ENCODE measurements around the gene NUDT13.
"Not testable (repeated sequence)": the region's sequence is repeated elsewhere in the genome, so short reads cannot be mapped to it uniquely, and the experiment has no call there.

Gene NUDT13

DNA sequence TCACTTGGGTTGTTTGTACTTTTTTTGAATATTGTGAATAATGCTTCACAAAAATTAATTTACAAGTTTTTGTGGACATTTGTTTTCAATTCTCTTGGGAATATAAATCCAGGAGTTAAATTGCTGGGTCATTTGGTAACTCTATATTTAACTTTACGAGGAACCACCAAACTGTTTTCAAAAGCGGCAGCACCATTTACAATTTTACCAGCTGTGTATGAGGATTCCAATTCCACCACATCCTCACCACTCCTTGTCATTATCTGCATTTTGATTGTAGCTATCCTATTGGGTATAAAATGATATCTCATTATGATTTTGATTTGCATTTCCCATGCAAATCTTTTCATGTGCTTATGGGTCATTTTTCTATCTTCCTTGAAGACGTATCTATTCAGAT, 4.0 kb upstream of the NUDT13 start:
- no peak for FAIRE-seq

DNA sequence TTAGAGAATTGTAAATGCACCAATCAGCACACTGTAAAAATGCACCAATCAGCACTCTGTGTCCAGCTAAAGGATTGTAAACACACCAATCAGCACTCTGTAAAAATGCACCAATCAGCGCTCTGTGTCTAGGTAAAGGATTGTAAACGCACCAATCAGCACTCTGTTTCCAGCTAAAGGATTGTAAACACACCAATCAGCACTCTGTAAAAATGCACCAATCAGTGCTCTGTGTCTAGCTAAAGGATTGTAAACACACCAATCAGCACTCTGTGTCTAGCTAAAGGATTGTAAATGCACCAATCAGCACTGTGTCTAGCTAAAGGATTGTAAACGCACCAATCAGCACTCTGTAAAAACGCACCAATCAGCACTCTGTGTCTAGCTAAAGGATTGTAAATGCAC, 1.0 kb upstream of the NUDT13 start:
- FAIRE-seq = not testable (repeated sequence)

DNA sequence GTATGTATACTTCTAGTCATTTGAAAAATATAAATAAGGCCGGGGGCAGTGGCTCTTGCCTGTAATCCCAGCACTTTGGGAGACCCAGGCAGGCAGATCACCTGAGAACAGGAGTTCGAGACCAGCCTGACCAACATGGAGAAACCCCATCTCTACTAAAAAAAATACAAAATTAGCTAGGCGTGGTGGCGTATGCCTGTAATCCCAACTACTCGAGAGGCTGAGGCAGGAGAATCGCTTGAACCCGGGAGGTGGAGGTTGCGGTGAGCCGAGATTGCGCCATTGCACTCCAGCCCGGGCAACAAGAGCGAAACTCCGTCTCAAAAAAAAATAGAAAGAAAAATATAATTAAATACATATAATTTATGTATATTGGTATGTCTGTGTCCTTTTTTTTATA, 1.8 kb downstream of the NUDT13 start:
- not testable (repeated sequence) for FAIRE-seq

DNA sequence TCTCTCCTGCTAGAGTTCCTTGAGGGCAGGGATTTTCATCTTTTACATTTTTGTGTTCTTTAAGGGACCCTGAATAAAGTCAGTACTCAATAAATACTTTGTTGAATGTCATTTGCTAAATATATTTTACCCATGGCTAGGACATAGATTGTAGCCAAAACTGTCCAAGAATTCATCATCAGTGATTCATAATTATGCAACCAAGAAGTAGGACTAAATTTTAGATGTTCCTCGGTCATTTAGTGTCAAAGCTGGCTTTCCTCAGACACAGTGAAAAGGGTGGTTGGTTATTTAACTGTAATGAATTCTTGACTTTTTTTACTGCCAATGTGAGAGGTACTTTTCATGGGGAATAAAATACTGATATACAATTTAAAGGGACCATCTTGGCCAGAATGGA, 3.3 kb downstream of the NUDT13 start:
- FAIRE-seq = no peak

DNA sequence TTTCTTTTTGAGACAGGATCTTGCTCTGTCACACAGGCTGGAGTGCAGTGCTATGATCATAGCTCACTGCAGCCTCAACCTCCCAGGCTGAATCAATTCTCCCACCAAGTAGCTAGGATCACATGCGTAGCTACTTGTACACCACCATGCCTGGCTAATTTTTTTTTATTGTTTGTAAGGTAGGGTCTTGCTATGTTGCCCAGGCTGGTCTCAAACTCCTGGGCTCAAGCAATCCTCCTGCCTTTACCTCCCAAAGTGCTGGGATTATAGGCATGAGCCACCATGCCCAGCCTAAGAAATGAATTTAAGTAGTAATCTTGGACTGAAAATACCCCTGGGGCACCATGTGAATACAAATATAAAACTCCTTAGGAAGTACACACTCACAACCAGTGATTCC, 5.8 kb downstream of the NUDT13 start:
- no peak for FAIRE-seq

DNA sequence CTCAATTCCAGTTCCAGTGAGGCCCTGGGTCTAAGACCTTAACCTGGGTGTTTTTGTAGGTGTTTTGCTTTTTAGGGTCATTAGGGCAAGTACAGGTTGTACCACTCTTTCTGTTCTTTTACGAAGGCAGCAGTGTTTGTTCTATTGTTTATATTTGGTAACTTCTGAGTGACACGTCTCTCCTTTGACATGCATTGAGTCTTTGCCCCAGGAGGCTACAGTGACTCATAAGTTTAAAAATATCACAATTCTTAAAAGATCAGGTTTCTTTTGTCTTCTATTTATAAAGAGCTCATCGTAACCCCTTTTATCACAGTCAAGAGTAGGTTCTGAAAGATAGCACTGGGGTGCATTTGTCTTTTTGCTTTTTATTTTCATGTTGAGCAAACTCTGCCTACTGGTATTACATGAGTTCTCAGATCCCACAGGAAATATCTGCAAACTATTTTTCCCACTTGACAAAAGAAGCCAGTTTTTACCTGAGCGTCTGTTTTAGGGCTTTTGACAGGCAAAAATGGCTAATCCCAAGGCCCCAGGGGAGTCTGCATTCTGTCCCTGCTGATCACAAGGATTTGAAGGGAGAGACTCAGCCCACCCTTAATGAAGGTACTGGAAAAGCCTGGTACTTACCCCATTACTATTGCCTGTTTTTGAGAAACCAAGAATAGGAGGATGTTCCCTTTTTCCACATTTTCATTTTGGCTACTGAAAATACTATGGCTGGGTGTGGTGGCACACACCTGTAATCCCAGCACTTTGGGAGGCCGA, 7.9 kb downstream of the NUDT13 start:
- no peak for FAIRE-seq

DNA sequence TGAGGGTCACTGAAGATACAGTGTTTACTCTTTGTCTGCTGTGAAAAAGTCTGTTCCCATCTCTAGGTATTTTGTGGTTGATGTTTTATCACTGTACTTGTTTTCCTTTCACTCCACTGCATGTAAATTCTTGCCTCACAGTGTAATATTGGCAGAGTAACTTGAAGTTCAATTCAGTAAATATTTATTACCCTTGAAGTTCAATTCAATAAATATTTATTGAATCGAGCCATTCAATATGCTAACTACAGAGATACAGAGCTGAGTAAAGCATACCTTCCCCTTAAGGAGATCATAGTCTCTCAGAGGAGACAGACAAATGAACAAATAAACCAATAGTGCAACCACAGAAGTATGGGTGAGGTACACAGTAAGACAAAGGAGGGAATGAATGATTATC, 9.2 kb downstream of the NUDT13 start:
- no peak for FAIRE-seq

DNA sequence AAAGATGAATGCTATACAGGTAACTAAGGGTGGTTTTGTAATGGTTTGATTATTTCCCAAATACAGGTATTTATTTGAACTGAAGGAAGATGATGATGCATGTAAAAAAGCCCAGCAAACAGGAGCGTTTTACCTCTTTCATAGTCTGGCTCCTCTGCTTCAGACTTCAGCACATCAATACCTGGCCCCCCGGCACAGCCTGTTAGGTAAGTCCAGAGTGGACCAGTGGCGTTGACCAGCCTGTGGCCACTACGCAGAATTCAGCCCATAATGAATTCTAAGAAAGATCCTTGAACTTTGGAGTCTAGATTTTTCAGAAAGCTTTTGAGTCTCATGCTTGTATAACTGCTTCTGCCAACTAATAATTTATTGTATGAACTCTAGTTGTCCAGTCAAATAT, 9.7 kb downstream of the NUDT13 start:
- FAIRE-seq = no peak

DNA sequence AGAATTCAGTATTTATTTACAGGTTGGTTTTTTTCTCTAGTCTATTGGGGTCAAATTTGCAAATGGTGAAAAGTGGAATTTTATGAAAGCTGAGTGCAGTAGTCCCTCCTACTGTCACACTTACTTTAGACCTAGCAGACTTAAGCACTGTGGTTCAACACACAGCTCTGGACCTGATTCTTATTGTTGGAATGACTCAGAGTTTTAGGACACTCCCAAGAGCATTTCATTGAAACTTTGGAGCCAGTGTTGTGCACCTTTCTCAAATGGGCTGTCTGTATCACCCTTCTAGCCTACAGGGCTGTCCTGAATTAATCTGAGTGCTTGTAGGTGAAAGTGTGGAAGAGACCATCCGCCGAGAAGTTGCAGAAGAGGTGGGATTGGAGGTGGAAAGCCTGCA, 16.1 kb downstream of the NUDT13 start:
- FAIRE-seq = no peak

DNA sequence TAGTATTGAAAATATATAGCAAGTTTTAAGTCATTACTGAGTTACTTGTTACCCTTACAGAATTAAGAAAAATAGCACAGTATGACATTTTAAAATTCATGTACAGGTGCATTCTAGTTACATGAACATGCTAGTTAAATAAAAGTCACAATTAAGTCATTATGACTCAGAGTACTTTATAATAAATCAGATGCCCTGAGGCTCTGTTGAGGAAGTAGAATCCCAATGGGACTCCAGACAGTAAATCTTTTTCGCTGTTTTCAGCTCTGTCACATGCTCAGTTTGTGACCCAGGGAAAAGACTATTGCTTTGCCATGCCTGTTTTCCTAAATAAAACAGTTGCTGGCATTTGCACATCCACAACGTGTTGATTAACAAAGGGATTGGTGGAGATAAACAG, 21.0 kb downstream of the NUDT13 start:
- no peak for FAIRE-seq

DNA sequence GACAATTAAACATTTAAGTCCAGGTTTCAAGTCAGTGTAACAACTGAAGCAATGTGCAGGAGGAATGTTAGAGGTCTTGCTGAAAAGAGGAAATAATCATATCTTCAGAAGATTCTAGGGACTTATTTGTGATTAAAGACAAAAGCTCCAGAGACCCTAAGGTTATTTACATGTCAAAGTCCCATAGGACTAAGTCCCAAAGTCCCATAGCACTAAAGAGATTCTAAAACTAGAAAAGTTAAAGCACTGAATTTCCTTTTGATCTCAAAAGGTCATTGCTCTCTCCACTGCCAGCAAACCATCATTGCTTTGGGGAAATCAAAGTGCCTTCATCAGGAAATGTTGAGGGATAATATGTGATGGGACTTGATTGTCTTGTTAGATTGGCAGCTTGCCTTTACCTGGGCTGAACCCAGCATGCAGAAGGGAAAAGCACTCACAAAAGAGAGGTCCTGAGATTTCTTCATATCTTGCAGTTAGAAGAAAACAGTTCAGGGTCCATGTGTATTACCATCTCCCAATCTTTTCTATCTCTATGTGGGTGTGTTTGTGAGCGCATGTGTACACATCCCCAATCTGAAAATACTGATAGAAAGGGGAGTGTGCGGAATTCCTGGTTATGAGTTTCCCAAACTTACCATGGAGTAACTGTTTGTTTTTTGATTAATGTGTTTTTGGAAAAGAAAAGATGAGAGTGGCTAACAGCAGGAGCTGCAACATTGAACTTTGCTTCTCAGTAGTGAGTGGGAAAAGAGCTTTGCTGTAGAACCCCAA, 21.8 kb downstream of the NUDT13 start:
- no peak for FAIRE-seq

DNA sequence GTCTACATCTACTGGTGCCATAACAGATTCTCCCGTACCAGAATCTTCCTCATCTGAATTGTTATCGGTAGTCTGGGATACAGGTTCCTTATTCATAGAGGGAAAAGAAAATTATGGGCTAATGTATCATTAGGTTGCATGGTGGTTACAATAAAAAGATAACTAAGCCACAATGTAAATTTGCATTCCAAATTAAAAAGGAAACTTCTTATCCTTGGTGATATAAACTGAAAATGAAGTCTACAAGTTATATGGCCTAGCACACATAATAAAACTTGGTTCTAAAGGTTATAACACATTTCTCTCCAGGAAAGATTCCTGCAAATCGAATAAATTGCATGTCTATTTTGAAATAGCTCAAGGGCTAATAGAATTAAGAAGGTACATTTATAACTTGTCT, 24.5 kb downstream of the NUDT13 start:
- FAIRE-seq = no peak

DNA sequence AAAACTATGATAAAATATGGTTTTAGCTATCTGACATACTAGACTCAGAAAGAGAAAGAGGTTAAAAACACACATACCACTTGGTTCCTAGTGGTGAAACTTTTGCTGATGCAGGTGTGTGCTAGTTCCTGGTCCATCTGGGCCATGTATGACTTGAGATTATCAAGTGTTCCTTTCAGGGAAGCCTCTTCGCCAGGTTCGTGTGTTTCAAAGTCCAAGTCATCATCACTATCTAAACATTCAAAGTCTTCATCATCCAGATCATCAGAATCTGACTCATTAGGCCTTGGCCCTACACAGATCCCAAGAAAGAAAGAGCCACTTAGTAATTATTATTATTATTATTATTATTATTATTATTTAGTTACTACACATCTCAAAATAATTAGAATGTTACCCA, 26.4 kb downstream of the NUDT13 start:
- no peak for FAIRE-seq

DNA sequence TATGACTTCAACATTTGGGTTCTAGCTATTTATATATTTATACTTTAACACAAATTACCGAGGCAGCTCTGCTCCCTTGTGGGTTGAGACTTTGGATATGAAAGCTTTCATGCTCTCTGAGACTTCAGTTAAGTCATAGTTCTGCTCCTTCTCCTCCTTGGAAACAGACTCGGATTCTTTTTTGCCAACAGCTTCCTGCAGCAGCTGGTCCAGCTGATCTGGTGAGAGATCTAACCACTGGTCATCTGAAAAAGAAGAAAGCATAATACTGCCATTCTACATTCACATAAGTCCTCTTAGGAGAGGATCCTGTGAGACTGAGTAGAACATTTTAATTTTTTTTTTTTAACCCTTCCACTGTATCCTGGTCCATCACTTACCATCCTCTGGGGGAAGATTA, 29.0 kb downstream of the NUDT13 start:
- no peak for FAIRE-seq

DNA sequence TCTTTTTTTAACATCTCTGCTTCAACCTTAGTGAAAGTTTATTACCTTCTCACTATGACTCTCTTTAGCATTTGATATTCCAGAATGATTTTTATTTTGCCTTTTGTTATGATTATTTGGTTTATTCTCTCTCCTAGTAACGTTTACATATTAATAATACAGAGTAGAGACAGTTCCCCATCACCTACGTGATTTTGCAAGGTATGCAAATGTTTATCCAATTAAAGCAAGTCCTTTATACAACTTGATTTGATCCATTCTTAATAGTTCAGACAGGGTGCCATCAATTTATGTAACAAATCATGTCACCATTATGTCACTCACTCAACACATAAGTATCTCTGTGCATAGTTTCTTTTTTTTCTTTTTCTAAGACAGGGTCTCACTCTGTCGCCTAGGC, 31.3 kb downstream of the NUDT13 start:
- FAIRE-seq = no peak

DNA sequence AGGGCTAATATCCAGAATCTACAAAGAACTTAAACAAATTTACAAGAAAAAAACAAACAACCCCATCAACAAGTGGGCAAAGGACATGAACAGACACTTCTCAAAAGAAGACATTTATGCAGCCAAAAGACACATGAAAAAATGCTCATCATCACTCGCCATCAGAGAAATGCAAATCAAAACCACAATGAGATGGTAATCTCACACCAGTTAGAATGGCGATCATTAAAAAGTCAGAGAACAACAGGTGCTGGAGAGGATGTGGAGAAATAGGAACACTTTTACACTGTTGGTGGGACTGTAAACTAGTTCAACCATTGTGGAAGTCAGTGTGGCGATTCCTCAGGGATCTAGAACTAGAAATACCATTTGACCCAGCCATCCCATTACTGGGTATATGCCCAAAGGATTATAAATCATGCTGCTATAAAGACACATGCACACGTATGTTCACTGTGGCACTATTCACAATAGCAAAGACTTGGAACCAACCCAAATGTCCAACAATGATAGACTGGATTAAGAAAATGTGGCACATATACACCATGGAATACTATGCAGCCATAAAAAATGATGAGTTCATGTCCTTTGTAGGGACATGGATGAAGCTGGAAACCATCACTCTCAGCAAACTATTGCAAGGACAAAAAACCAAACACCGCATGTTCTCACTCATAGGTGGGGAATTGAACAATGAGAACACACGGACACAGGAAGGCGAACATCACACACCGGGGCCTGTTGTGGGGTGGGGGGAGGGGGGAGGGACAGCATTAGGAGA, 40.6 kb downstream of the NUDT13 start:
- not testable (repeated sequence) for FAIRE-seq

DNA sequence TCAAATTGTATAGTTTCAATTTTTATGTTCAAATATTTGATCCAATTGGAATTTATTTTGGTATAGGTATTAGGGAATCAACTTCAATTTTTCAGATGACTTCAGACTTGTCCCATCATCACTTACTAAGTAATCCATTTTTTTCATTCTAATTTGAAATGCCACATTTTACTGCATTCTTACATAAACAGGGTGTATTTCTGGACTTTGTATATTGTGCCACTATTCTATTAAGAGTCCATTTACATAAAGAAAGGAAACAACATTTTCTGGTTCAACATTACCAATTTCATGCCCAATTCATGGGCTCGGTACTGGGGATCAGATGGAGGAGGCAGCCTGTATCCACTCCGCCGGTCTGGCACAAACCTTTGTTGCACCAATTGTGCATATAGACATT, 41.8 kb downstream of the NUDT13 start:
- no peak for FAIRE-seq

DNA sequence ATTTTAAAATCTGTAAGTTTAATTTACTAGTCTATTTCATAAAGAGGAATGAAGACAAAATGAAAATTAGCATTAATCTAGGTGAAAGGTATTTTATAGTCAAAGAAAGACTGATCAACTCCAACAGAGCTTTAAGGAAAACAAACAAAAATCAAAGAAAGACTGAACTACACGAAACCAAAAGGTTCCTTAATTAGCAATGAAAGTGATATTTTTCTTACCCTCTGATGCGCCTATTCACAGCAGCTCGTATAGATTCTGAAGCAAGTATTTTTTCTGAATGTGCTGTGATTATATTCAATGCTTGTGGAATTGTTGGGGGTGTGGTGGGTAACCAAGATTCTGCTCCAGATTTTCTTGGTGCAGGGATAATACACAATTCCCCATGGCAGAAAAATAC, 45.8 kb downstream of the NUDT13 start:
- no peak for FAIRE-seq

DNA sequence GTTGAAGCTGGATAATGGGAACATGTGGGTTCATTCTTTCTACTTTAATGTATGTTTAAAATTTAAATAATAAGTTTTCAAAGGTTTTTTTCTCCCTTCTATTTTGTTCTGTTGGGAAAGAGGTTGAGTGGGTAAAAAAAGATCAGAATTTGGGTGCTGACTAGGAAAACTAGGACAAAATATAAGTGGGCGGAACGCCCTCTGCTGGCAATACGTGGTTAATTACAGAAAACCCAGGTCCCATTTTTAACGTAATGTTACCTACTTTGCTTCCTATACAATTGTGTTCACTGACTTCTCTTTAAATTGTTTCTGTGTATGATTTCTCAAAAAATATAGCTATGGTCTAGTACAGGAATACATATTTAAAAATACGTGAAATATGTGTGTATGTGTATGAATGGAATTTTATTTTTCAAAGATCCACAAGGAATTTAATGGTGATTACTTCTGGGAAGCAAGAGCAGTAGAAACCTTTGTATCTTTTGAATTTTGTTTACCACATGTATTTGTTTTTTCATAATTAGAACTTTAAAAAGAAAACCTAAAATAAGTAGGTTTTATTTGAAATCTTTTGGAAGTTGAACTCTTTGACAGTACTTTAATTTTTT, 48.9 kb downstream of the NUDT13 start:
- FAIRE-seq = peak; percentile 98

DNA sequence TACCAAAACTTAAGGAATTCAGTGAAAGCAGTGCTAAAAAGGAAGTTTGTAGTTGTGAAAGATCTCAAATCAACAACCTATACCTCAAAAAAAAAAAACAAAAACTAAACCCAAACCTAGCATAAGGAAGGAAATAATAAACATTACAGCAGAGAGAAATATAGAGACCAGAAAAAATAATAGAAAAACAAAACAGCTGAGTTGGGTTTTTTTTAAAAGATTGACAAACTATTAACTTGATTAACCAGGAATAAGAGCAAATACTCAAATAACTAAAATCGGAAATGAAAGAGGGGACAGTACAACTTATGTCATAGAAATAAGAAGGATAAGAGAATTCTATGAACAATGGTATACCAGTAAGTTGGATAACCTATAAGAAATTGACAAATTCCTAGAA, 50.8 kb downstream of the NUDT13 start:
- peak; percentile 47 for FAIRE-seq

DNA sequence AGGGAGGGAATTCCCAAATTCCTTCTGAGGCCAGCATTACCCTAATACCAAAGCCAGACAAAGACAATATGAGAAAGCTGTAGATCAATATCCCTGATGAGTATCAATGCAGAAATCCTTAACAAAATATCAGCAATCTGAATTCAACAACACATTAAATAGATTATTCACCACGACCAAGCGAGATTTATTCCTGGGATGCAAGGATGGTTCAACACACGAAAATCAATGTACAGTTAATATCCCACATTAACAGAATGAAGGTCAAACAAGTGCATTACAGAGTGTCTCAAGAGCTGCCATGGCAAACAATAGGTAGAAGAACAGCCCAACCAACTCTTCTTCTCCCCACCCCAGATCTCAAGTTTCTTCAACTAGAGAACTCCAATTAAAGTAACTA, 51.4 kb downstream of the NUDT13 start:
- FAIRE-seq = no peak

DNA sequence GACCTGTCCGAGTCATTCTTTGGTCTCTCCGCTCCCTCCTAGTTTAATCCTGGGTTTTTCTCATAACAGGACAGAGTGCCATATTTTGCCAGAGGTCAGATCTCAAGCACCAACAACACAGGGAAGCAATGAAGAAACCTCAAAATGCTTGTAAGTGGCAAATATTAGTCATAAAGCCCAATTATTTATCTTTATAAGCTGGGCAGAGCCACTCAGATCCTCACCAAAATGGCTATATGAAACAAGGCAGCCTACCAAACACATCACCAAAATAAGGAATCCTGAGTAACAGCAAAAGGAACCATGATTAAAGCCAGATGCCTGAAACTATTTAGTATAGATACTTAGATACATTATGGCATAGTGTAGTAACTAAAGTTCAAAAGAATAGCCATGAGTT, 52.8 kb downstream of the NUDT13 start:
- no peak for FAIRE-seq

DNA sequence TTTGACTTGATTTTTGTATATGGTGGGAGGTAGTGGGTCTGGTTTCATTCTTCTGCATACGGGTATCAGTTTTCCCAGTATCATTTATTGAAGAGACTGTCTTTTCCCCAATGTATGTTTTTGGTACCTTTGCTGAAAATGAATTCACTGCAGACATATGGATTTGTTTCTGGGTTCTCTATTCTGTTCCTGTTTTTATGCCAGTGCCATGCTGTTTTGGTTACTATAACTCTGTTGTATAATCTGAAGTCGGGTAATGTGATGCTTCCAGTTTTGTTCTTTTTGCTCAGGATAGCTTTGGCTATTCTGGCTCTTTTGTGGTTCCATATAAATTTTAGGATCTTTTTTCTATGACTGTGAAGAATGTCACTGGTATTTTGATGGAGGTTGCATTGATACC, 56.7 kb downstream of the NUDT13 start:
- FAIRE-seq = no peak

DNA sequence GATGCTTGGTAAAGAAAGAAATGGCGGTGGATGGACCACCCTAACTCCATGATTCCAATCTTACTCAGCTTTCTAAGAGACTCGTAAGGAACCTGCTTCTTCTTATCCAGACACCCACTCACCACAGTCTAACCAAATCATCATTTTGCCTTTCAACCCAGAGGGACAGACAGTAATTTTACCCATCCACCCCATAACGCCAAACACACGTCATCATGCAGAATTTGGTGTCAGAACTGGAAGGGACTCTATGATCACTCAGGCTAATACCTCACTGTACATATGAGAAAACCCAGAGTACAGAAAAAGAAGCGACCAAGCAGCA, 57.2 kb downstream of the NUDT13 start:
- FAIRE-seq = no peak

Data from islet of Langerhans (tissue), 1 donor.